Activated T-helper 2 cell treated with anti-CD3 and anti-CD28 coated beads, Interferon-gamma antibody, Interleukin-2, Interleukin-4, amounts not matched to agents 10 μg/mL and 5 μg/mL and 100 μg/mL, durations not matched to agents 14 hours and 24 hours and 36 hours (primary cell): ENCODE data around the gene MED6. TPM values are rescaled to one million over a fixed set of nuclear protein-coding genes. Genes with fewer than 3 reads are reported as not detected.

Experiments
- DNase-seq: peaks from one replicate; pipeline ENCODE4 v3.0.0; 2021; ENCODE audit warnings: low spot score
- H3K27ac Mint-ChIP-seq: one replicate; pipeline ENCODE4 v1.8.0; 2021; ENCODE audit warnings: mixed read lengths
- H3K27me3 Mint-ChIP-seq: one replicate; pipeline ENCODE4 v1.8.0; 2021; ENCODE audit warnings: low read depth, mixed read lengths
- H3K36me3 Mint-ChIP-seq: one replicate; pipeline ENCODE4 v1.8.0; 2021; ENCODE audit warnings: low read depth, mixed read lengths
- H3K4me1 Mint-ChIP-seq: one replicate; pipeline ENCODE4 v1.8.0; 2021; ENCODE audit warnings: low read depth, mixed read lengths
- H3K4me3 Mint-ChIP-seq: one replicate; pipeline ENCODE4 v1.8.0; 2021; ENCODE audit warnings: low read depth, mild to moderate bottlenecking, moderate library complexity, mixed read lengths
- H3K9me3 Mint-ChIP-seq: one replicate; pipeline ENCODE4 v1.8.0; 2021; ENCODE audit warnings: mixed read lengths
- intact Hi-C: fragments of 100-400 bp; cut with micrococcal nuclease; formaldehyde crosslinking; loops from one replicate; pipeline ENCODE4 v1.15.1; 2023
- total RNA-seq: library from RNA; stranded (reverse); gene quantifications from 2 replicates; pipeline ENCODE4 v1.2.3, GENCODE V29; 2022

MED6 gene
- total RNA-seq, 1 donor from 2014 or later, result 58.2 TPM

DNA sequence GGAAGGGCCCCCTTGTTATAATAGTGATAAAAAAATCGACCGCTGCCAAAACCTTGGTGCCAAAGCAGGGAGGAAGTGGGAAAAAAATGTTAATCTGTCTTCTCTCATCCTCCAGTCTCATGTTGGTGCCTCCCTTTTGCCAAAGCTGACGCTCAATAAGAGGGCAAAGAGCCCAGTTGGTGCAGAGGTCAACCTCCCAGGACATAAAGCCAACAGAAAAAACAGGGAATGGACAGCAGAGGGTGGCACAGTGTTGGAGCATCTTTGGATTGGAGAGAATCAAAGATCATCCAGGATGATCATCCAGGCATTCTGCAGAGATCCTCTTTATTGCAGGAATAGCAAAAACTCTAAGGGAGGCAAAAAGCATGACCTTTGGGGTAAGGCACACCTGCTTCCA, 31.5 kb upstream of the MED6 start:
- peaks cover 12% of the 10 kb centered on the region for H3K27me3 Mint-ChIP-seq
- DNase-seq, result no peak
- intact Hi-C loops, result no loop called here
- H3K36me3 Mint-ChIP-seq, result no peaks in the 10 kb centered on the region
- H3K4me3 Mint-ChIP-seq, result no peak overlapping the region
- H3K27ac Mint-ChIP-seq, result no peak overlapping the region
- no peaks in the 10 kb centered on the region for H3K4me1 Mint-ChIP-seq
- H3K9me3 Mint-ChIP-seq, result peaks cover 11% of the 10 kb centered on the region

DNA sequence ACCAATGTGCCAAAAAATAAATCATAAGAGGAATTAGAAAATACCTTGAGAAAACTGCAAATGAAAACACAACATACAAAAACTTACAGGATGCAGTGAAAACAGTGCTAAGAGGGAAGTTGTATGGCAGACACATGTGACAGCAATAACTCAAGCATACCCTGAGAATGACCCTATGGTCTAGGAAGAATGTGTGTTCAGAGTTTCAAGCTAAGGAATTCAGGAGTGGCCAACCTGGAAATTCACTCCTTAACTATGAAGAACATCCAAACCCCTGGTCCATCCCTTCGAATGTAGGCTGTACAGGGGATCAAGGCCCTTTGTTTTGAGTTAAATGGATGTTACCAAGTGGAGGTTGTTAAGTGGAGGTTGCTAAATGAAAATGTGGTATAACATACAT, 24.5 kb upstream of the MED6 start:
- Mint-ChIP-seq H3K36me3 (peaks cover 3% of the 10 kb centered on the region), H3K9me3 (peaks cover 24% of the 10 kb centered on the region), H3K4me1 (peaks cover 2% of the 10 kb centered on the region), H3K27me3 (peaks cover 17% of the 10 kb centered on the region), H3K4me3 (no peak overlapping the region), H3K27ac (no peak overlapping the region)
- intact Hi-C loops, result loop anchor here (5.0 kb wide), 1 partner anchor 192 kb away; no protein-coding TSS in a partner anchor
- DNase-seq, result no peak

DNA sequence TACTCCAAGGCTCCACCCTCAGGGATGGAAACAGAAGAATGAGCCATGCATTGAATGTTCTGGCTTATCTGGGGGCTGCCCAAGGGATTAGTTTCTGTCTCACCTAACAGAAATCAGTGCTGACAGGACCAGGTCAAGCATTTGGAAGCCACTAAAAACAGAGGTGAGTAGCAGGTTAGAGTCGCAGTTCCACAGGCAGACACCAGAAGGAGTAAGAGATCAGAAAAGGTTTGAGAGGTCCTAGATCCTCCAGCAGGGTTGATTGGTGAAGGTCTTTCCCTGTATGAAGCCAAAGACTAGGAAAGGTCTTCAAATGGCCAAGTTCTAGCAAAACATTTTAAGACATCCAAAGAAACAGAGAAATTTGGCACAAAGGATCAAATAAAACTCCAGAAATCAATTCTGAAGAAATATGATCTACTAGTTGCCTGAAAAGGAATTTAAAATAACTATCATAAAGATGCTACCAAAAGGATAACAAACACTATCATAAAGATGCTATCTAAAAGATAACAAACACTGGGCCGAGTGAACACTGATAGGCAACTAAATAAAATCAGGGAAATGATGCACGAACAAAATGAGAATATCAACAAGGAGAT, 21.8 kb upstream of the MED6 start:
- Mint-ChIP-seq H3K36me3 (peaks cover 3% of the 10 kb centered on the region), H3K4me3 (no peak overlapping the region), H3K27ac (no peak overlapping the region), H3K4me1 (peaks cover 2% of the 10 kb centered on the region), H3K27me3 (peaks cover 23% of the 10 kb centered on the region), H3K9me3 (peaks cover 16% of the 10 kb centered on the region)
- intact Hi-C loops, result loop anchor here (1.0 to 5.0 kb wide), 2 partner anchors 92 to 195 kb away; no protein-coding TSS in a partner anchor
- peak; percentile 27 for DNase-seq

- peaks cover 28% of the 10 kb centered on the region for H3K27me3 Mint-ChIP-seq
- H3K9me3 Mint-ChIP-seq, result no peaks in the 10 kb centered on the region
- H3K27ac Mint-ChIP-seq, result no peak overlapping the region
- no peak for DNase-seq
- intact Hi-C loops, result loop anchor here (5.0 kb wide), 1 partner anchor 198 kb away; no protein-coding TSS in a partner anchor
- peaks cover 2% of the 10 kb centered on the region for H3K4me1 Mint-ChIP-seq
- no peaks in the 10 kb centered on the region for H3K36me3 Mint-ChIP-seq
- no peak overlapping the region for H3K4me3 Mint-ChIP-seq
Measured at GRCh38 chr14:70619708-70620107, 19.3 kb upstream of the MED6 start.

GRCh38 chr14:70618314-70618713, 17.9 kb upstream of the MED6 start:
- H3K4me1 Mint-ChIP-seq, result peaks cover 2% of the 10 kb centered on the region
- intact Hi-C loops, result no loop called here
- DNase-seq, result no peak
- no peaks in the 10 kb centered on the region for H3K9me3 Mint-ChIP-seq
- no peak overlapping the region for H3K4me3 Mint-ChIP-seq
- H3K27me3 Mint-ChIP-seq, result peaks cover 23% of the 10 kb centered on the region
- H3K36me3 Mint-ChIP-seq, result no peaks in the 10 kb centered on the region
- H3K27ac Mint-ChIP-seq, result no peak overlapping the region

GRCh38 chr14:70616646-70617045, 16.2 kb upstream of the MED6 start:
- Mint-ChIP-seq H3K4me1 (no peaks in the 10 kb centered on the region), H3K4me3 (no peak overlapping the region), H3K27me3 (peaks cover 17% of the 10 kb centered on the region), H3K36me3 (no peaks in the 10 kb centered on the region), H3K9me3 (no peaks in the 10 kb centered on the region), H3K27ac (no peak overlapping the region)
- no peak for DNase-seq
- intact Hi-C loops, result no loop called here

- no peak overlapping the region for H3K4me3 Mint-ChIP-seq
- no peaks in the 10 kb centered on the region for H3K36me3 Mint-ChIP-seq
- no peak for DNase-seq
- H3K27ac Mint-ChIP-seq, result no peak overlapping the region
- H3K4me1 Mint-ChIP-seq, result no peaks in the 10 kb centered on the region
- no peaks in the 10 kb centered on the region for H3K9me3 Mint-ChIP-seq
- peaks cover 23% of the 10 kb centered on the region for H3K27me3 Mint-ChIP-seq
- intact Hi-C loops, result no loop called here
Measured at GRCh38 chr14:70611216-70611615, 10.8 kb upstream of the MED6 start.

DNA sequence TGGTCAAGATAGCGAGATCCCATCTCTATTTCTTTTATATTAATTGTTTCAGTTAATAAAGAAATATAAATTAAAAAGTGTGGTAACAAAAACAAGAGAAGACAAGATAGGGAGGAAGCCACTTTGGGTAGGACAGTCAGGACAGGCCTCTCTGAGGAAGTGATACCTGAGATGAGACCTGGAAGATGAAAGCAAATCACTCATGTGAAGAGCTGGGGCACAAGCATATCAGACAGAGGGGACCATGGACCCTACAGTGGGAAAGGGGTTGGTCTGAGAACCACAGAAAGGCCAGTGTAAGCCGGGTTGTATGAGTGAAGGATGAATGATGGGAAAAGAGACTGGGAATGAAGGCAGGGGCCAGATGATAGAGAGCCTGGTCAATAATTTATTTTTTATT, 1.8 kb upstream of the MED6 start:
- Mint-ChIP-seq H3K36me3 (peaks cover 5% of the 10 kb centered on the region), H3K4me3 (no peak overlapping the region), H3K27ac (no peak overlapping the region), H3K4me1 (peaks cover 23% of the 10 kb centered on the region), H3K9me3 (no peaks in the 10 kb centered on the region), H3K27me3 (peaks cover 19% of the 10 kb centered on the region)
- intact Hi-C loops, result loop anchor here (5.0 to 10.0 kb wide), 2 partner anchors 205 to 373 kb away; partner anchors contain the start of gene MAP3K9
- no peak for DNase-seq

- peak overlapping the region; percentile 87 for H3K27ac Mint-ChIP-seq
- intact Hi-C loops, result loop anchor here (2.0 to 10.0 kb wide), 4 partner anchors 42 to 374 kb away; partner anchors contain the start of gene MAP3K9
- DNase-seq, result no peak
- H3K4me3 Mint-ChIP-seq, result peak overlapping the region; percentile 88
- H3K36me3 Mint-ChIP-seq, result peaks cover 7% of the 10 kb centered on the region
- peaks cover 12% of the 10 kb centered on the region for H3K27me3 Mint-ChIP-seq
- peaks cover 23% of the 10 kb centered on the region for H3K4me1 Mint-ChIP-seq
- H3K9me3 Mint-ChIP-seq, result no peaks in the 10 kb centered on the region
Measured at GRCh38 chr14:70601162-70601561, 707 bp upstream of the MED6 start.

DNA sequence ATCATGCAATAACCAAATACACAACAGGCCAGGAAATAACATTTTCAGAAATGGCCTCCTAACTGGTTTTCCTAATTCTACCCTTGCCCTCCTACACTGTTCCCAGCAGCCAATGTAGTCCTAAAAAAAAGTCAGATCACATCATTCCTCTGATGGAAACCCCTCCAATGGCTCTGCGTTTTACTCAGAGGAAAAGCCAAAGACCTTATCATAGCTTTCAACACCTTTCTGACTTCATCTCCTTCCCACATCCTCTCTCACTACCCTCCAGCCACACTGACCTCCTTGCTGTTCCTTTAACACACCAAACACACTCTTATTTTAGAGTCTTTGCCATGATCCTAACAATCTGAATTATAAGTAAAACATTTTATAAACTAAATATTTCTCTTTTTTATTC, 1.1 kb downstream of the MED6 start:
- intact Hi-C loops, result no loop called here
- Mint-ChIP-seq H3K36me3 (peaks cover 22% of the 10 kb centered on the region), H3K9me3 (no peaks in the 10 kb centered on the region), H3K27ac (peak overlapping the region; percentile 46), H3K27me3 (peaks cover 7% of the 10 kb centered on the region), H3K4me3 (peak overlapping the region; percentile 99), H3K4me1 (peaks cover 23% of the 10 kb centered on the region)
- no peak for DNase-seq

GRCh38 chr14:70597731-70598130, 2.7 kb downstream of the MED6 start:
- no peak overlapping the region for H3K27ac Mint-ChIP-seq
- H3K27me3 Mint-ChIP-seq, result no peaks in the 10 kb centered on the region
- peaks cover 32% of the 10 kb centered on the region for H3K36me3 Mint-ChIP-seq
- peaks cover 23% of the 10 kb centered on the region for H3K4me1 Mint-ChIP-seq
- DNase-seq, result no peak
- intact Hi-C loops, result no loop called here
- peak overlapping the region; percentile 4 for H3K4me3 Mint-ChIP-seq
- no peaks in the 10 kb centered on the region for H3K9me3 Mint-ChIP-seq

DNA sequence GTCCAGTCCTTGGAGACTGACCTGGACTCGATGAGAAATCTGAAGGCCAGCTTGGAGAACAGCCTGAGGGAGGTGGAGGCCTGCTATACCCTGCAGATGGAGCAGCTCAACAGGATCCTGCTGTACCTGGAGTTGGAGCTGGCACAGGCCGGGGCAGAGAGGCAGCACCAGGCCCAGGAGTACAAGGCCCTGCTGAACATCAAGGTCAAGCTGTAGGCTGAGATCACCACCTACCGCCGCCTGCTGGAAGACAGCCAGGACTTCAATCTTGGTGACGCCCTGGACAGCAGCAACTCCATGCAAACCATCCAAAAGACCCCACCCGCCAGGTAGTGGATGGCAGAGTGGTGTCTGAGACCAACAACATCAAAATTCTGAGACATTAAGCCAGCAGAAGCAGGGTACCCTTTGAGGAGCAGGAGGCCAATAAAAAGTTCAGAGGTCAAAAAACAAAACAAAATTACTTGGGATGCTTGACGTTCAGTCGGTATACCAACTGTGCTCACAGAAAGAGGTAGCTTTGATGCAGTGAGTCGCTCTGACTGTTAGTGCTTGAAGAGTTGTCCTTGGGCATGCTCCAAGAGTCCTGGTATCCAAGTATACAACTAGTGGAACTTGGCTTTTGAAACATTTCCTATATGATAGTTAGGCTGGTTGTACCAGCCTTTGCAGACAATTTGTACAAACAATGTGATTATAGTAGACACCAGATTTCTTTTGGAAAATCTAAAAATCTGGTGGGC, 4.8 kb downstream of the MED6 start:
- H3K4me1 Mint-ChIP-seq, result peaks cover 19% of the 10 kb centered on the region
- peaks cover 49% of the 10 kb centered on the region for H3K36me3 Mint-ChIP-seq
- H3K4me3 Mint-ChIP-seq, result no peak overlapping the region
- H3K27ac Mint-ChIP-seq, result no peak overlapping the region
- no peak for DNase-seq
- intact Hi-C loops, result no loop called here
- H3K27me3 Mint-ChIP-seq, result no peaks in the 10 kb centered on the region
- H3K9me3 Mint-ChIP-seq, result no peaks in the 10 kb centered on the region

- no peak for DNase-seq
- no peaks in the 10 kb centered on the region for H3K27me3 Mint-ChIP-seq
- no peak overlapping the region for H3K4me3 Mint-ChIP-seq
- peaks cover 15% of the 10 kb centered on the region for H3K4me1 Mint-ChIP-seq
- no peaks in the 10 kb centered on the region for H3K9me3 Mint-ChIP-seq
- peaks cover 55% of the 10 kb centered on the region for H3K36me3 Mint-ChIP-seq
- H3K27ac Mint-ChIP-seq, result no peak overlapping the region
- intact Hi-C loops, result no loop called here
Measured at GRCh38 chr14:70594461-70594860, 6.0 kb downstream of the MED6 start.
